Panc1 (cell line): Measurements from ENCODE around the gene TLE7.

Experiments
- CTCF ChIP-seq: fragments of 450-650 bp; IDR thresholded peaks from 2 replicates; pipeline ENCODE4 v1.5.1; 2017; ENCODE audit warnings: mild to moderate bottlenecking
- POLR2AphosphoS5 ChIP-seq: IDR thresholded peaks from 2 replicates; pipeline ENCODE4 v1.6.1; 2012; ENCODE audit warnings: mild to moderate bottlenecking, low read depth, low read length, moderate library complexity
- REST ChIP-seq, 2 experiments: IDR thresholded peaks; 2 replicates each; pipeline ENCODE4 v1.6.1; 2011 to 2012; ENCODE audit warnings: low read depth in 2 of 2, control low read depth in 1 of 2, low read length in 1 of 2, mild to moderate bottlenecking in 1 of 2, moderate library complexity in 1 of 2; ENCODE audit not compliant: insufficient read depth in 1 of 2
- SIN3A ChIP-seq: IDR thresholded peaks from 2 replicates; pipeline ENCODE4 v1.6.1; 2012; ENCODE audit warnings: low read depth, mild to moderate bottlenecking, low read length, moderate library complexity, borderline replicate concordance; ENCODE audit not compliant: insufficient read depth

GRCh38 chr16:71426880-71427615 is 14.8 kb downstream of the TLE7 start:
- TF ChIP-seq REST (IDR thresholded peaks at IDR 0.05; ENCODE audit: insufficient read depth in 1 of 2, low read depth in 2 of 2, low read length in 1 of 2) = no peak
- TF ChIP-seq CTCF = no peak
- no peak for TF ChIP-seq POLR2AphosphoS5
- no peak for TF ChIP-seq SIN3A
